Activated naive CD4-positive, alpha-beta T cell treated with anti-CD3 and anti-CD28 coated beads, Interleukin-2, amount 50 U/mL, for 72 hours (primary cell): ENCODE results near the gene PDIA6. TPM values are rescaled to one million over a fixed set of nuclear protein-coding genes. Genes with fewer than 3 reads are reported as not detected.

Experiments
- ATAC-seq, 2 donors: fragments of 150-1000 bp; cut with Tn5 transposase; 2 replicates each; pipeline ENCODE4 v1.10.0; 2021; ENCODE audit warnings: mild to moderate bottlenecking in 2 of 2, moderate library complexity in 2 of 2
- DNase-seq, 2 donors: peaks; one replicate each; pipeline ENCODE4 v3.0.0; 2021 to 2022; ENCODE audit warnings: low spot score in 2 of 2
- H3K27ac Mint-ChIP-seq, 2 donors: one replicate each; pipeline ENCODE4 v1.8.0; 2022; ENCODE audit warnings: mild to moderate bottlenecking in 2 of 2, mixed read lengths in 2 of 2
- H3K36me3 Mint-ChIP-seq, 2 donors: one replicate each; pipeline ENCODE4 v1.8.0; 2022; ENCODE audit warnings: mixed read lengths in 2 of 2
- H3K9me3 Mint-ChIP-seq, 2 donors: one replicate each; pipeline ENCODE4 v1.8.0; 2022; ENCODE audit warnings: mixed read lengths in 2 of 2
- total RNA-seq, 2 donors: library from RNA; stranded (reverse); gene quantifications; one replicate each; pipeline ENCODE4 v1.2.3, GENCODE V29; 2022

Gene PDIA6
- total RNA-seq, 2 donors from 2014 or later: 110 to 133 TPM

- peaks cover 18 to 25% of the 10 kb centered on the region in 2 donors for H3K9me3 Mint-ChIP-seq
- H3K36me3 Mint-ChIP-seq: peaks cover 27% of the 10 kb centered on the region in 2 donors
- ATAC-seq (no peak), DNase-seq (no peak)
- peak overlapping the region in 1 of 2 donors; percentile 65 for H3K27ac Mint-ChIP-seq
Measured at GRCh38 chr2:10837298-10838266, 25.0 kb upstream of the PDIA6 start.

- peak; percentile 65 to 96 for DNase-seq
- ATAC-seq: peak; percentile 81 to 85
- Mint-ChIP-seq H3K27ac (no peak overlapping the region), H3K9me3 (peaks cover 5% of the 10 kb centered on the region in 2 donors), H3K36me3 (peaks cover 8% of the 10 kb centered on the region in 2 donors)
Measured at GRCh38 chr2:10835052-10835970, 22.7 kb upstream of the PDIA6 start.

GRCh38 chr2:10834068-10834655 lies 21.6 kb upstream of the PDIA6 start:
- DNase-seq (no peak), ATAC-seq (no peak)
- Mint-ChIP-seq H3K27ac (no peak overlapping the region), H3K36me3 (no peaks in the 10 kb centered on the region), H3K9me3 (no peaks in the 10 kb centered on the region)

- no peak for DNase-seq
- H3K36me3 Mint-ChIP-seq: no peaks in the 10 kb centered on the region
- ATAC-seq: no peak
- no peaks in the 10 kb centered on the region for H3K9me3 Mint-ChIP-seq
- H3K27ac Mint-ChIP-seq: no peak overlapping the region
Measured at GRCh38 chr2:10833021-10833420, 20.4 kb upstream of the PDIA6 start.

GRCh38 chr2:10832203-10832936 lies 19.8 kb upstream of the PDIA6 start:
- H3K36me3 Mint-ChIP-seq: no peaks in the 10 kb centered on the region
- peak; percentile 88 for ATAC-seq
- H3K9me3 Mint-ChIP-seq: no peaks in the 10 kb centered on the region

GRCh38 chr2:10831400-10831985 lies 18.9 kb upstream of the PDIA6 start:
- no peak for ATAC-seq
- Mint-ChIP-seq H3K27ac (no peak overlapping the region), H3K9me3 (no peaks in the 10 kb centered on the region), H3K36me3 (no peaks in the 10 kb centered on the region)
- DNase-seq: no peak

More at GRCh38 chr2:10832203-10832936, 19.8 kb upstream of the PDIA6 start:
- no peak overlapping the region for H3K27ac Mint-ChIP-seq
- peak; percentile 66 to 89 for DNase-seq

GRCh38 chr2:10830641-10831399 lies 18.2 kb upstream of the PDIA6 start:
- no peaks in the 10 kb centered on the region for H3K36me3 Mint-ChIP-seq
- ATAC-seq (no peak), DNase-seq (no peak)
- no peak overlapping the region for H3K27ac Mint-ChIP-seq
- no peaks in the 10 kb centered on the region for H3K9me3 Mint-ChIP-seq

- Mint-ChIP-seq H3K9me3 (no peaks in the 10 kb centered on the region), H3K27ac (no peak overlapping the region), H3K36me3 (no peaks in the 10 kb centered on the region)
- ATAC-seq: no peak
- DNase-seq: no peak
Measured at GRCh38 chr2:10830203-10830602, 17.6 kb upstream of the PDIA6 start.

- no peaks in the 10 kb centered on the region for H3K36me3 Mint-ChIP-seq
- H3K9me3 Mint-ChIP-seq: no peaks in the 10 kb centered on the region
- H3K27ac Mint-ChIP-seq: no peak overlapping the region
- ATAC-seq (no peak), DNase-seq (no peak)
Measured at GRCh38 chr2:10829299-10829698, 16.7 kb upstream of the PDIA6 start.

GRCh38 chr2:10828346-10828745 lies 15.8 kb upstream of the PDIA6 start:
- no peaks in the 10 kb centered on the region for H3K9me3 Mint-ChIP-seq
- DNase-seq (no peak), ATAC-seq (no peak)
- no peak overlapping the region for H3K27ac Mint-ChIP-seq
- H3K36me3 Mint-ChIP-seq: no peaks in the 10 kb centered on the region

GRCh38 chr2:10826625-10827024 lies 14.0 kb upstream of the PDIA6 start:
- ATAC-seq (no peak), DNase-seq (no peak)
- no peaks in the 10 kb centered on the region for H3K36me3 Mint-ChIP-seq
- no peak overlapping the region for H3K27ac Mint-ChIP-seq
- no peaks in the 10 kb centered on the region for H3K9me3 Mint-ChIP-seq

- ATAC-seq (no peak), DNase-seq (no peak)
- H3K36me3 Mint-ChIP-seq: no peaks in the 10 kb centered on the region
- H3K27ac Mint-ChIP-seq: no peak overlapping the region
- H3K9me3 Mint-ChIP-seq: no peaks in the 10 kb centered on the region
Measured at GRCh38 chr2:10826026-10826425, 13.4 kb upstream of the PDIA6 start.

- ATAC-seq: no peak
- no peaks in the 10 kb centered on the region for H3K36me3 Mint-ChIP-seq
- H3K27ac Mint-ChIP-seq: peak overlapping the region in 1 of 2 donors; percentile 30
- no peaks in the 10 kb centered on the region for H3K9me3 Mint-ChIP-seq
- DNase-seq: peak in 1 of 2 donors; percentile 18
Measured at GRCh38 chr2:10824191-10824590, 11.6 kb upstream of the PDIA6 start.

- H3K36me3 Mint-ChIP-seq: no peaks in the 10 kb centered on the region
- no peaks in the 10 kb centered on the region for H3K9me3 Mint-ChIP-seq
- no peak overlapping the region for H3K27ac Mint-ChIP-seq
- DNase-seq (peak in 1 of 2 donors; percentile 9), ATAC-seq (no peak)
Measured at GRCh38 chr2:10820978-10821695, 8.6 kb upstream of the PDIA6 start.

- no peak for DNase-seq
Measured at GRCh38 chr2:10820562-10820961, 8.0 kb upstream of the PDIA6 start.

More at GRCh38 chr2:10820562-10820961, 8.0 kb upstream of the PDIA6 start:
- Mint-ChIP-seq H3K9me3 (no peaks in the 10 kb centered on the region), H3K36me3 (no peaks in the 10 kb centered on the region), H3K27ac (no peak overlapping the region)
- ATAC-seq: no peak
